HG02973 (cell line): ENCODE results near the gene DNAJC27.

Experiments
- ATAC-seq: cut with Tn5 transposase; IDR thresholded peaks from one replicate; pipeline ENCODE4 v1.9.1; 2021; ENCODE audit warnings: moderate library complexity; ENCODE audit not compliant: unreplicated experiment

DNAJC27 gene

DNA sequence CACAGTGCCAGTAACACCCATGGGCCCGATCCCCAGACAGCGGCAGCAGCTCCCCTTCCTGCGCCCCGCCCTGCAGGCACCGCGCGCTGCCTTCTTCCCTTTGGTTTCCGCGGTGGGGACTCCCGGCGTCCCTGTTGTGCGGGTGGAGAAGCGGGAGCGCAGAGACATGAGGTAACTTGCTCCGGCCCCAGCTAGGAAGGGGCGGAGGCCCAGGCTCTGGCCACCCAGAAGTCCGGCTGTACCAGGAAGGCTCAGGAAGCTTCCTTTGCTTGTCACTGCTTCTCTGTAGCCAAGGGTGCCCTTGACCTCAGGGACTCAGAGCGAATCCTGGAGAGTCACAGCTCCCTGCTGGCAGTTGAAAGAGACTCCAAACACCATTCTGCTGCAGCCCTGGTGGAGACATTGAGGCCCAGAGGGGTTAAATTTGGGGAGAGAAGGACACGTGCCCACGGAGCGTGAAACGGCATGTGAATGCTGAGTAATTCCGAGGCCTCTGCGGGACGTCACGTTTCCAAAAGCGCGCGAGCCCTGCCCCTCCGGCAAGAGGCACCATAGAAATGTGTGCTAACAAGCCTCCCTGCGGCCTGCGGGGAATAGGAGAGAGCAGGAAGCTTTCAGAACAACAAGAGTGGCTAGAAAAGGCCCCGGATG lies 45.0 kb downstream of the DNAJC27 start:
- no peak for ATAC-seq

DNA sequence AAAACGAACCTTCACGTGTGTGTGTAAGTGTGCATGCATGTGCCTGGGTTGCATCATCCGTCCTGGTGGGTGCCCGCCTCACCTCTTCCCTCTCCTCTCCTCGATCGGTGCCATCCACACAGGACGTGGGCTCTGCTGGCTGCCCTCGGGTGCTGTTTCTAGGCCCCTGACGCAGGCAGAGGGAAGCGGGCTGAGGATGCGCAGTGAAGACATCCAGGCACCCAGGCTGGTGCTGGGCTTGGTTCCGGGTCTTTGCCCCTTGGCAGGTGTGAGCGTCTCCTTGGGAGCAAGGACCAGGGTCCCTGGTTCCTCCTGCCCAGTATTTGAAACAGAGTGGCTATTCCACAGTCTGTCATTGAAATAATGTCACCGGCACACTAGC lies 45.5 kb downstream of the DNAJC27 start:
- ATAC-seq: no peak

DNA sequence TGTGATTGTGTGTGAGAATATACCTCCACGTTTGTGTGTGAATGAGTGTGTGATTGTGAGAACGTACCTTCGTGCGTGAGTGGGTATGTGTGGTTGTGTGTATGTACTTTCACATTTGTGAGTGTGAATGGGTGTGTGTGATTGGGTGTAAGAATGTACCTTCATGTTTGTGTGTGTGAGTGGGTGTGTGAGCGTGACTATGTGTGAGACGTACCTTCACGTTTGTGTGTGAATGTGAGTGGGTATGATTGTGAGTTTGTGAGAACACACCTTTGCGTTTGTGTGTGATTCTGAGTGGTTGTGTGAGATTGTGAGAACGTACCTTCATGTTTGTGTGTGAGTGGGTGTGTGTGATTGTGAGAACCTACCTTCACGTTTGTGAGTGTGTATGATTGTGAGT lies 45.9 kb downstream of the DNAJC27 start:
- ATAC-seq: no peak

DNA sequence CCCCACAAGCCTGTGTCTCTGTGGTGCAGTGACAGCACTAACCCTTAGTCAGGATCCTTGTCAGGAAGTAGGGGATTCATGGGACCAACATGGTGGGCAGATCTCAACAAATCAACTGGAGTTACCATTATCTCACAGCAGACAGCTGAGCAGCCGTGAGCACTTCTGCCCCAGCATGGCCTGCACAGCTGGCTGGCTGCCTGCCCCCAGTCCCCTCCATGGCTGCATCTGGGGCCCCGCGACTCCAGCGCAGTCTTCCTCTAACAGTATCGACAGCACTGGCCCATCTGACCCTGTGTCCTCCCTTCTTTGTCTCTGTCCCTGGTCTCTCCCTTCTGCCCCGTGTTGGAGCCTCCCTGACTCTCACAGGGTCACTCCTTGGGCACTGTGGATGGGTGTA lies 47.0 kb downstream of the DNAJC27 start:
- ATAC-seq: no peak

DNA sequence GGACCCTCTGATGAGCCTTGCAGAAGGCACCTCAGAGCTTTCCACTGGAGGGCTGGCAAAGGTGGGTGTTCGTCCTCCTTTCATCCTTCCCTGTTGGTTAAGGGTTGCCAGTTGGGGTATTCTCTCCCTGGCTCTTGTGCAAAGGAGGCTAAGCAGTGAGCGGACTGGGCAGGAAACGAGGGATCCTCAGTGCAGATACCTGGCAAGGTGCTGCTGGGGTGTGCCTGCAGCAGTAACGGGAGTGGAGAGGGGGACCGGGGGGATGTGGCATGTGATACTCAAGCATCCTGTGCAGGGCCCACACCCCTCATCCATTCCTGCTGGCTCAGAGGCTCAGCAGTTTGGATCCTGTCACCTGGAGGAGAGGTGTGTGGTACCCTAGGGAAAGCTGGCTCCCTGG lies 47.5 kb downstream of the DNAJC27 start:
- no peak for ATAC-seq

DNA sequence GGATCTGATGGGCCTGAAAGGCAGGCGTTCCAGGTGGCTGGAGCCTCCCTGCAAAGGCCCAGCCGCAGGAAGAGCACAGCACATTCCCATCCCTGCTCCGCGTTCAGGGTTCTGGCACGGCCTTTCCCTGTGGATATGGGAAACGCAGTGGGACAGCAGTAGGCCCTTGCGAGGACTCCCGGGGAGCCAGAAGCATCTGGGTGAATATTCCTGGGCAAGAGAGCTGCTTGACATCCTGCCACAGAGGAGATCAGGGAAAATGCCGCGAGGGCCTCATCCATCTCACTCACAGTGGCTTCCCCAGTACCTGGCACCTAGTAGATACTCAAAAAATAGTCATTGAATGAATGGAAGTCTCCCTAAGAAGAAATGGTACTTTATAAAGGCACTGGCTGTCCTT lies 48.6 kb downstream of the DNAJC27 start:
- no peak for ATAC-seq

DNA sequence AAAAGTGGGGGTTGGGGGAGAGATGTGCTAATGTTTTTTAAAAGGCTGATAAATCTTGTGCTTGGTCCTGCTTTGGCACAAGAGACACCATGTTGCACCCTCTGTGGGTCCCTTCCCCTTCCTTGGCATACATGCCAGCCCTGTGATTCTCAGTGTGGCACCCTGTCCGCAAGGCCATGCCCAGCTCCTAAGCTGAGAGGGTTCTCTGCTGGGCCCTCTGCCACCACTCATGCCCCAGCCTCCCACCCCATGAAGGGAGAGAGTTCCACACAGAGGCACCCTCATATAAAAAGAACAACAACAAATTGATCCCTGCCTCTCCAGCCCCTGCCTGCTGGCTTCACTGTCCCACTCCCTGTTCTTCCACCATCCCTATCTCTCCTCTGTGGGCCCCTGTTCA lies 49.2 kb downstream of the DNAJC27 start:
- ATAC-seq: no peak

DNA sequence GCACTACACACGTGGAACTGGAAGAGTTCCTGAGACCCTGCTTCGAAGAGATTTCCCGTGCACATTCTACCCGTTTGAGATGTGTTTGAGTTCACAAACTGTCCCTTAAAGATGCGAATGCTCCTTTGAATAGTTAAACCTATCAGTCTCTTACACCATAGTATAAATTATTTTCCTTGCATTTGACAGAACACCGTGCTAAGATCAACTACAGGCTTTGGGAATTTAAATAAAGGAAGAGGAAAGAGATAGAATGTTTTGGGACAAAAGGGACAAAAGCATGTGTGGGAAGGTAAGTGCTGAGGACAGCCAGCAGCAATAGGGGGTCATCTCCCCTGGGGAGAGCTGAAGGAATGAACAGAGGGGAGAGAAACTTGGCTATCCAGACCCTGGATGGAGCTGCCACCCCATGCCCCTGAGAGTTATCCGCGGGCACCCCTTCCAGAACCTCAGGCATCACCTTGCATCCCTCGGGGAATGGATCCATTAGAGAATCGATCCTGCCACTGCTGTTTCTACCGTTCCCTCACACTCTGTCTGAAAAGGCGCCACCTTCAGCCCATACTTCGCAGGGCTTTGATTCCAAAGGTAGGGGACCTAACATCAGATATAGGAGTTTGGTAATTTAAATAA lies 50.8 kb downstream of the DNAJC27 start:
- no peak for ATAC-seq

DNA sequence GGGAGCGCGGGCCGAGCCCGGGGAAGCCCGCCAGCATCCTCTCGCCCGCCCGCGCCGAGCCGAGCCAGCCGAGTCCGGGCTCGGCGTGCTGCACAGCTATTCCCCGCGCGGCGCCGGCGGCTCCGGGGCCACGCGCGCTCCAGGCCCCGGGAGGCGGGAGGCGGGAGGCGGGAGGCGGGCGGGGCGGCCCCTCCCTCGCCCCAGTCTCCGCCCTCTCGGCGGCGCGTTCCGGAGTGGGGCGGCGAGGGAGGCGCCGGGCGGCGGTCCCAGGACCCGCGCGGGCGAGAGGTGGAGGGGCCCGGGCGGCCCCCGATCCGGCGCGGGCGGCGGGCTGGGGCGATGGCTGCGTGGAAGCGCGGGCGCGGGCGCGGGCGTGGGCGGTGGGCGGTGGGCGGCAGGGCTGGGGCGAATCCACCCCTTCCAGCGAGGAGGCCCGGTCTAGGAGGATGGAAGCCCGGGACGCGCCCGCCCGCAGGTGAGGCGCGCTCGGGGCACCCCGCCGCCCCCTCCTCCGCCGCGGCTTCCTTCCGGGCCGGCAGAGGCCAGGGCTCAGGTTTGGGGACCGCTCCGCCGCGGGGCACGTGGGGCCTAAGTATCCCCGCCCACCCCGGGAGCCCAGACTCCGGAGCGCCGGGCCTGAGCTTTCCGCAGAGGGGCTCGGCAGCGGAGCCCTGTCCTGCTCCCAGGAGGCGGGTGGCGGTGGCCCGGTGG lies 51.5 kb downstream of the DNAJC27 start, which contains the start of gene ADCY3:
ADCY3 (minus strand) TSS at position 140 of the 711 bp plus-strand sequence. CDS start 1,250 bp downstream, outside the sequence.
- peak; percentile 44 for ATAC-seq

DNA sequence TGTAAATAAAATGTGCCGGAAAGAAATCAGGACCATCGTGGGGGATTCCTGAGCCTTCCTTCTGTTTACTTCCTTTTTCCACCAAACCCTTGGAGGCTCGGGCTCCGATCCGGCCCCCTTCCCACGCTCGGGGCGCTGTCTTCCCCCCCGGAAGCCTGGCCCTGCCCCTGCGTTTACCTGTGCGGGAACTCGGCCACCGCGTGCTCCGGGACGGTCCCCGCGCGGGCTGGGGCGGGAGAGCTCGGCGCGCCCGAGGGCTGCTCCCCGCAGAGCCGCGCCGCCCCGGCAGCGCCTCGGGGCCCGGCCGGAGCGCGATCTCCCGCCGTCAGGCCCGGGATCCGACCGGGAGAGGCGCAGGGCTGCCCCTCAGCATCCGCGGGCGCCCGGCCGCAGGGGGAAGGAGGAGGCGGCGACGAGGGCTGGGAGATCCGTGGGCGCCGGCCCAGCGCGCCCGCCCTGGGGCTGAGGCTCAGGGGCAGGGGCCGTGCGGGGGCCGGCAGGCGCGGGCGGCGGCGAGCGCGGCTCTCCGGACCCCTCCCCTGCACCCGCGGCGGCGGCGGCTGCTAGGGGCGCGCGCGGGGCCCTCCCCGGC lies 52.2 kb downstream of the DNAJC27 start:
- ATAC-seq: peak; percentile 24

DNA sequence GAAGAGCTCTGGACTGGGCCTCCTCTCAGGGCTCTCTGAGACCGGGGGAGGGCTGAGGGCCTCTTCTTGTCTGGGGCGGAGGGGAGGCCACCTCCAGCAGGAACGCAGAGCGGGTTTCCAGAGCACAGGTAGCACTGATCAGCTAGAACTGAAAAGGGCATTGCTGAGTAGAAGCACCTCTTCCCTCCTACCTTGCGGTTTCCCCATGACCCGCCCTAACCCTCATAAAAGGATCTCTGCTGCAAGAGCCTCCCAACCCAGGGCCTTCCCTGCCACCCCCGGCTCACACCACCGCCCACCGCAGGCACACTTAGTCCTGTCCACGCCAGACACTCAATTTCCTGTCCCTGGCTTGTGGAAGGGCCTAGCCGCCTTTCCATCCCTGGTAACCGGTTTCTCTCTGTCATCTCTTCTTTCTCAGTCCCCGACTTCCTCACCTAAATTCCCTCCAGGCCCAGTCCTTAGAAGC lies 52.7 kb downstream of the DNAJC27 start:
- no peak for ATAC-seq

DNA sequence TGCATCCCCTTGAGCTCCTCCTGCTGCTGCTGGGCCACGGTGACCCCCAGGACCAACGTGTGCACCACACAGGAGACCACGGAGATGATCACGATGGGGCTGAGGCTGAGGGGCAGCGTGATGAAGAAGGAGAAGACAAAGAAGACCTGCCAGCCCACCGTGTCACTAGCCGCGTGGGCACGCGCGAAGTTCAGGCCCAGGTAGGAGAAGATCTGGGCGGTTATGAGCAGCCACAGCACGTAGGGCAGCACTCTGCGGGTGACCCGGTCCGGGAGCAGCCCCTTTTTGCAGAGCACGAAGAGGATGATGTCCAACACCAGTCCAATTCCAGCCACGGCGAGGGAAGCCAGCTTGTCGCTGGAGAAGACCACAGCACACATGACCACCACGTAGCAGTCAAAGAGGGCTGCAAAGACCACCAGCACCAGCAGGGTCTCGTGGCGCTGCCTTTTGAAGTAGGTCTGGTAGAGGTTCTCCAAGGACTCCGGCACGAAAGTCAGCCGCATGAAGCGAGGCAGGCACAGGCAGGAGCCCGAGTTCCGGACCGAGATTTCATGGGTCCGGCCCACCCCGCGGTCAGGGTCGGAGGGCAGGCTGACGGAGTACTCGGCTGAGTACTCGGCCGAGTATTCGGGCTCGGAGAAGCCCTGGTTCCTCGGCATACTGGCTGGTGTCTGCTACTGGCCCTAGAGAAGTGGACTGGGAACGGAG lies 53.3 kb downstream of the DNAJC27 start:
- ATAC-seq: no peak

DNA sequence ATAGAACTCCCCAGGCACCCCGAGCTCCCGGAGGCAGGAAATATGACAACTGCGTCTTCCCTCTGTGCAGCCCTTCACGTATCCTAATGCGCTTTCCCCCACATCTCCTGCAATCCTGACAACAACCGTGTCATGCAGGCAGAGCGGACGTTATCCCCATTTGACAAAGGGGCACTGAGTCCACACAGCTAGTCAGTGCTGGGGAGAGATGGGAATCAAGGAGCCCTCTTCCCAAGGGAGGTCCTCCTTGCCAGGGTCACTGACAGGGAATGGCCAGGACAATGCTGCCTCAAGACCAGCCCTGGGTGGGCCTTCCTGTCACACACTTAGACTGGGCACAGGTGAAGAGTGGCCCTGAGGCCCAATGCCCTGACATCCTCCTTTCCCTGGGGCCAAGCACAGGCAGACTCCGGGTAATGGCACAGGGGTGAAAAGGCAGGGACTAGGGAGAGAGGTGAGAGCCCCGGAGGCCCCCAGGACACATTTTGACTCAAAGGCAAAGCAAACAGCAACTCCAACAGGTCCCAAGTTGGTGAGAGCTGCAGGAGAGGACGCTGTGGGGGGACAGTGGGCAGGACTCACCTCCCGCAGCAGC lies 53.9 kb downstream of the DNAJC27 start:
- ATAC-seq: no peak

DNA sequence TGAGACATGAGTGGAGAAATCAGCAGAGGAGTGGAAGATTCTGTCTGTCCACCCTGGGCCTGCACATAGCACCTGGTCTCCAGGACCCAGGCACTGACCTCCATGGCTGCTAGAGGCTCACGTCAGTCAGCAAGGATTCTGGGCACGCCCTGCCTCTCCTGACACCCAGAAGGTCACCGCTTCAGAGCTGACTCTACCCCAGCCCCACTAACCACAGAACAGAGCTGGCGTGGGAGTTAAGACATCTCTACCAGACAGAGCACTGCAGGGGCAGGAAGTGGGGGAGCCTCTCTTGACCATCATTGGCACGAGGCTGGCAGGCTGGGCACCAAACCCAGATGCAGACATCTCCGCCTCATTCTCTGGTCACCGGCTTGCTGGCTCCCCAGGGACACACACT lies 54.7 kb downstream of the DNAJC27 start:
- ATAC-seq: peak; percentile 34

DNA sequence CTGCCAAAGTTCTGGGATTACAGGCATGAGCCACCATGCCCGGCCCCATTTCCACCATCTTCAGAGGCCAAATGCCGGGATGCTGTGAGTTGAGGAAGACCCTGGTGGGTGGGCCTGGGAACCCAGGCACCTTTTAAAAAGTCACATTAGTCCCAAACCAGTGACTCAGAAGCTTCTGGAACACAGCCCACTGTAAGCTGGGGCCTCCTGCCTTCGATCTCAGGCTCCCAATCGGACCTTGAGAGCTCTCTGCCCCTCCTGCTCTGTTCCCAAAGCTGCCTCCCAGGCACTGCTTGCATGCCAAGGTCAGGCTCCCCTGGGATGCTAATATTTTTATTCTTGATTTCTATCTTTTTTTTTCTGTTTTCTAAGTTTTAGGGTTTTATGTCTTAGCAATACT lies 56.0 kb downstream of the DNAJC27 start:
- no peak for ATAC-seq

DNA sequence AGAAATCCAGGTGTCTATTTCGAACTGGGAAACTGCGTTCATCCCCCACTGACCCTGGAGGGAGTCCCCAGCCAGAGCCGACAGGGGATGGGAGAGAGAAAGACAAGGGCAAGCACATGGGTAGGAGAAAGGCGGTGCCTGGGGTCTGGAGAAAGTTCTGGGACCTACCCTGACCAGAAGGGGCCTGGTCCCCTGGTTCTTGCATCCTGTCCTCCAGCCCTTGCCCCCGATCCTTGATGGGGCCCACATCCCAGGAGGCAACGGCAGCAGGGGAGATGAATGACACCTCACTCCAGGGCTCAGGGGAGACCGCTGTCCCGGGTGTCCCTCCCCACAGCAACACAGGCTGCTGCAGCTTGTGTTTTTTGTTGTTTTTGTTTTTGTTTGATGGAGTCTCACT lies 56.6 kb downstream of the DNAJC27 start:
- no peak for ATAC-seq

DNA sequence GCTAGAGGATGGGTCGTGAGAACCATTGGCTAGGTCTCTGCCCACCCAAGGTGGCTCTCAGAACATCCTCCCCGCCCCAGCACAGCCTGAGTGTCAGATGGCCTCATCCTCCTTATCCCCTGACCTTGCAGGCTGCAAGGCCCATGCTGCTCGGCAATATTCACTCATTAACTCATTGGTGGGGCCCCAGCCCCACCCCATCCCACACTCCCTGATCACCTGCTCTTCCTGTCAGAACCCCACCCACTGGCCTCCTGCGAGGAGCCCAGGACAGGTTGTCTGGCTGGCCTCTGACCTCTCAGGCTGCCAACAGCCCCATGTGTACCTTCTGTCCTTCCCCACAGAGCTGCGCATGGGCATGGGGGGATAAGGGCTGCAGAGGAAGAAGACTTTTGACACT lies 57.0 kb downstream of the DNAJC27 start:
- no peak for ATAC-seq

DNA sequence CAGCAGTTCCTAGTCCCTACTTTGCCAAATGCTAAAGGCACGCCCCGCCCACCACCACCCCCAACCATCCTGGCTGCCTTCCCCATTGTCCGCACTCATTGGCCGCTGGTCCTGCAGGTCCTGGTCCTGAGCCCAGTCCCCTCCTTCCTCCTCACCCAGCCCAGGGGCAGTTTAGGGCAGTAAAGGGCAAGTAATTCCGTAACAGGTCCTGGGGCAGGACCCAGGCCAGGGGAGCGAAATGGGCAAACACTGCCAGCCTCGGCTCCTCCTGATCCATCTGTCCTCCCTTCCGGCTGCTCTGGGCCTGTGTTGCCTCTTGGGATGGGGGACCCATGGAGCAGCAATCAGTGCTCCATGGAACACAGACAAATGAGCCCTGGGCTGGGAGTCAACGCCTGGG lies 57.8 kb downstream of the DNAJC27 start:
- no peak for ATAC-seq

DNA sequence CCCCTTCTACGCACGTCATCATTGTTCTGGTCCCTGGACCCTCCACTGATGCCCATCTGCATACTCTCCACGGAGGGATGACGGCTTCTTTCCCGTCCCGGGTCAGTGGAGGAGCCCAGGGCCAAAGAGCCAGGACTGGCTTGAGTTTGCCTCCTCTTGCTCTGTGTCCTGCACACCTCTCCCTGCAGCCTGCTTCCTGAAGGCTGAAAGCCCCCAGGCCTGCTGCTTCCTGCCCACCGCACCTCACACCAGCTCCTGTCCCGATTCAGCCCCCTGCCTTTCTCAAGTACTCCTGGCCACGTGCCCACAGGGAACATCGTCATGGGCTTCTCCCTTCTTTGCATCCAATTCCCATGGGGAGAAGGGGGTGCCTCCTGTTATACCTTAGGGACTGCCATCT lies 58.8 kb downstream of the DNAJC27 start:
- ATAC-seq: no peak

DNA sequence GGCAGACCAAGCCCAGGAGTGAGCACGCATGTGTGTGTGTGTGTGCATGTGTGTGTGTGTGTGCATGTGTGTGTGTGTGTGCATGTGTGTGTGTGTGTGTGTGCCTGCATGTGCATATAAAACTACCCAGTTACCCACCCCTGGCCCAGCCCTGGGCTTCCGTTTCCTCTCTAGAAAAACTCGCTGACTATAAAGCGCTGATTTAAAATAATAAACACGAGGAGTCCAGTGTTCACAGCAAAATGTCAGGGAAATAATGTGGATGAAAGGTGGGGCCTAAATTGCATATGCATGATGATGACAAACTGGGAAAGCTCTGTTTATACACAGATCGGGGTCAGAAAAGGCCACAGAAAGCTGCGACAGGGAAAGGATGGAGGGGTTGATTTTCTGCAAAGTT lies 59.2 kb downstream of the DNAJC27 start:
- ATAC-seq: no peak

DNA sequence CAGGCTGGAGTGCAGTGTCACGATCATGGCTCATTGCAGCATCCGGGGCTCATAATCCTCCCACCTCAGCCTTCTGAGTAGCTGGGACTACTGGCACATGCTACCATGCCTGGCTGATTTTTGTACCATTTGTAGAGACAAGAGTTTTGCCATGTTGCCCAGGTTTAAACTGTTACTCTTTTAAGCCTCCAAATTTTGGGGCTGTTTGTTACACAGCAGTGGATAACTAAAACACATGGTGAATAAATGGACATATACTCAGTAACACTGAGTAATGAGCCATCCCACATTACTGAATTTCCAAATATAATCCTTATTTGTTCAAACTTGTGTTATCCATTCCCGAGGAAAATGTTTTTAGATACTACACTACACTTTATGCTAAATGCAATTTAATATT lies 61.5 kb downstream of the DNAJC27 start:
- ATAC-seq: no peak
